ENCODE measurements around the gene GTF3C2. TPM values are rescaled to one million over a fixed set of nuclear protein-coding genes. Genes with fewer than 3 reads are reported as not detected.

Gene GTF3C2
- total RNA-seq, 1 donor from 2014 or later, result 54.9 TPM

GRCh38 chr2:27278010-27278409 is 78.6 kb downstream of the GTF3C2 start:
- TF ChIP-seq CTCF (IDR thresholded peaks at IDR 0.05; ENCODE audit: insufficient read depth, low read length, poor library complexity, severe bottlenecking), result no peak
- no peak for DNase-seq (ENCODE audit: low read depth)
- H3K27me3 ChIP-seq (ENCODE audit: control insufficient read depth, insufficient read depth, low read length), result peaks cover 24% of the 10 kb centered on the region
- no peak overlapping the region for H3K4me3 ChIP-seq (ENCODE audit: low read depth, low read length)
- no peaks in the 10 kb centered on the region for H3K36me3 ChIP-seq (ENCODE audit: control insufficient read depth, insufficient read depth, low read length)

Other genes starting within 250 kb of the GTF3C2 start
- 1.8 and 2.5 TPM in 2 replicates for gene CGREF1, start 237.6 kb downstream of the GTF3C2 start, total RNA-seq
- not detected in 2 replicates for gene ABHD1, start 232.9 kb downstream of the GTF3C2 start, total RNA-seq
- 66.0 and 71.1 TPM in 2 replicates for gene PREB, start 222.1 kb downstream of the GTF3C2 start, total RNA-seq
- gene PRR30, start 217.4 kb downstream of the GTF3C2 start, total RNA-seq, result not detected in 2 replicates
- gene TCF23, start 207.8 kb downstream of the GTF3C2 start, total RNA-seq, result not detected in 2 replicates
- 146 and 161 TPM in 2 replicates for gene ATRAID, start 144.7 kb downstream of the GTF3C2 start, total RNA-seq
- 52.1 and 67.7 TPM in 2 replicates for gene SLC5A6, start 144.5 kb downstream of the GTF3C2 start, total RNA-seq
- gene CAD, start 139.4 kb downstream of the GTF3C2 start, total RNA-seq, result 60.0 and 63.5 TPM in 2 replicates
- gene SLC30A3, start 93.7 kb downstream of the GTF3C2 start, total RNA-seq, result 0.08 and 0.27 TPM in 2 replicates
- gene DNAJC5G, start 81.3 kb downstream of the GTF3C2 start, total RNA-seq, result not detected in 2 replicates
- 0.27 and 0.33 TPM in 2 replicates for gene TRIM54, start 74.3 kb downstream of the GTF3C2 start, total RNA-seq
- 1.6 and 1.7 TPM in 2 replicates for gene UCN, start 48.3 kb downstream of the GTF3C2 start, total RNA-seq
- 90.7 and 105 TPM in 2 replicates for gene MPV17, start 33.7 kb downstream of the GTF3C2 start, total RNA-seq
- 39.8 and 46.7 TPM in 2 replicates for gene EIF2B4, start 13.6 kb upstream of the GTF3C2 start, total RNA-seq
- gene SNX17, start 13.9 kb upstream of the GTF3C2 start, total RNA-seq, result 92.1 and 120 TPM in 2 replicates
- gene ZNF513, start 24.0 kb upstream of the GTF3C2 start, total RNA-seq, result 10.3 and 11.5 TPM in 2 replicates
- gene PPM1G, start 52.8 kb upstream of the GTF3C2 start, total RNA-seq, result 110 and 121 TPM in 2 replicates
- 105 TPM in 2 replicates for gene NRBP1, start 71.9 kb upstream of the GTF3C2 start, total RNA-seq
- 8.1 and 10.0 TPM in 2 replicates for gene KRTCAP3, start 85.6 kb upstream of the GTF3C2 start, total RNA-seq
- 11.2 and 21.6 TPM in 2 replicates for gene IFT172, start 133.0 kb upstream of the GTF3C2 start, total RNA-seq
- 28.2 and 30.0 TPM in 2 replicates for gene FNDC4, start 138.4 kb upstream of the GTF3C2 start, total RNA-seq
- 0.27 and 0.88 TPM in 2 replicates for gene GCKR, start 140.1 kb upstream of the GTF3C2 start, total RNA-seq
- gene ZNF512, start 226.3 kb upstream of the GTF3C2 start, total RNA-seq, result 34.5 and 55.9 TPM in 2 replicates

All from kidney epithelial cell (primary cell).